HuH-7.5 (cell line): ENCODE measurements around the gene CD79A.
A peak's percentile ranks its signal among the peaks of the same experiment; 100 is the strongest.
"Not testable (repeated sequence)": the region's sequence is repeated elsewhere in the genome, so short reads cannot be mapped to it uniquely, and the experiment has no call there.

Experiments used
- DNase-seq: peaks from one replicate; pipeline ENCODE4 v3.0.0; 2011; ENCODE audit warnings: low spot score

Gene CD79A

DNA sequence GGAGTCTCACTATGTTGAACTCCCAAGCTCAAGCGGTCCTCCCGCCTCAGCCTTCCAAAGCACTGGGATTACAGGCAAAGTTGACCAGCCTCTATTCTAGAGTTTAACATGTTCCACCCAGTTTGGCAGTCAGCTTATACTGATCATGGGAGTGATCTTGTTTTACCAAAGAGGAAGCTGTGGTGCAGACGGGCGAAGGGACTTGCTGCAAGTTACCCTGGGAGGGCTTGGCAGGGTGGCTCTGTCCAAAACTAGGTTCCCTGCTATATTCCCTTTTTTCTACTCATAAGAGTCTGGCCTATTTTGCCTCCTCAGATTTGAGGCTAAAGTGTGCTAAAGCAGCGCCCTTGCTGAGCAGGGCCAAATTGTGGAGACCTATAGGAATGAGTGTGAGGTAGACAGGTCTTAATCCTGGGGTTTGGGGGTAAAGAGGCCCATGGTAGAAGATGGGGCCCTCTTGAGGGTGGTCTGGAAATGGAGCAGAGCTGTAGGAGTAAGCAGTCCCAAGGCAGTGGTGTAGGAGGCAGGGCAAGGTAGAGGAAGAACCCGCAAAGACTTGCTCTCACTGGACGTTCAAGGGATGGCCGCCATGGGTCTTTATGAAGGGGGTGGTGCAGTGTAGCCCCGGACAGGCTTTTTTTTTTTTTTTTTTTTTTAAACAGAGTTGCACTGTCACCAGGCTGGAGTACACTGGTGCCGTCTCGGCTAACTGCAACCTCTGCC lies 13.7 kb upstream of the CD79A start:
- no peak for DNase-seq

DNA sequence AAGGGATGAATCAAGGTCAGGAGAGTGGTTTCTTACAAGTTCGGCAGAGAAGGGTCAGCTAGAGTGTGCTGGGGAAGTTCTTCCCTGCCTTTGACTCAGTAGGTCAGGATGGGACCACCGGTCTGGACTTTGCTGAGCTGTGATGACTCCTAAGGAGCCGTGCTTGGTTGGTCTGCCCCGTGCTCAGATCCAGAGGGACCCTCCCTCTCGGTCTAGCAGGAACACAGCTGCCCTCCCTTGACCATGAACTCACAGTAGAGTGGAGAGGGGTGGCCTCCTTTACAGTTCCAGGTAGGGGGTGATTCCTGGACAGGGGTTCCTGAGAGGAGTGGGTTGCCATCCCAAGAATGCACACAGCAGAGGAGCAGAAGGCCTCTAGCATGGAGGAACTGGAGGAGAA lies 12.7 kb upstream of the CD79A start:
- no peak for DNase-seq

DNA sequence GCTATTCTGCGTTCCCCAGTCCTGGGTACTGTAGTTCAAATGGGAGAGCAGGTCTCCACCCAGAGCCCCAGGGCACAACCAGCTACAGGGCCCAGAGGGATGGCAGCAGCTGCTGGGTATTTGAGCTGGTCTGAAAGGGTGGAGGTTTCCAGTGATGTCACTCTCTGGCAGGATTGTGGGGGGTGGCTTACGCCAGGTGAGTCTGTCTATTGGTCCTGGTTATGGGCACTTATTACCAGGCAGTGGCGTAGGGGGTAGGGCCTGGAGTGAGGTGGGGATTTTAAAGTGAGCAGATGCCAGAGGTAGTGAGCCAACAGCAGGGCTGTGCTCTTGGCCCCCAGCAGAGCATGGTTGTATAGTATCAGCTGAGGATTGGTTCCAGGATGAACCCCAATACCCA lies 10.8 kb upstream of the CD79A start:
- DNase-seq, result no peak

DNA sequence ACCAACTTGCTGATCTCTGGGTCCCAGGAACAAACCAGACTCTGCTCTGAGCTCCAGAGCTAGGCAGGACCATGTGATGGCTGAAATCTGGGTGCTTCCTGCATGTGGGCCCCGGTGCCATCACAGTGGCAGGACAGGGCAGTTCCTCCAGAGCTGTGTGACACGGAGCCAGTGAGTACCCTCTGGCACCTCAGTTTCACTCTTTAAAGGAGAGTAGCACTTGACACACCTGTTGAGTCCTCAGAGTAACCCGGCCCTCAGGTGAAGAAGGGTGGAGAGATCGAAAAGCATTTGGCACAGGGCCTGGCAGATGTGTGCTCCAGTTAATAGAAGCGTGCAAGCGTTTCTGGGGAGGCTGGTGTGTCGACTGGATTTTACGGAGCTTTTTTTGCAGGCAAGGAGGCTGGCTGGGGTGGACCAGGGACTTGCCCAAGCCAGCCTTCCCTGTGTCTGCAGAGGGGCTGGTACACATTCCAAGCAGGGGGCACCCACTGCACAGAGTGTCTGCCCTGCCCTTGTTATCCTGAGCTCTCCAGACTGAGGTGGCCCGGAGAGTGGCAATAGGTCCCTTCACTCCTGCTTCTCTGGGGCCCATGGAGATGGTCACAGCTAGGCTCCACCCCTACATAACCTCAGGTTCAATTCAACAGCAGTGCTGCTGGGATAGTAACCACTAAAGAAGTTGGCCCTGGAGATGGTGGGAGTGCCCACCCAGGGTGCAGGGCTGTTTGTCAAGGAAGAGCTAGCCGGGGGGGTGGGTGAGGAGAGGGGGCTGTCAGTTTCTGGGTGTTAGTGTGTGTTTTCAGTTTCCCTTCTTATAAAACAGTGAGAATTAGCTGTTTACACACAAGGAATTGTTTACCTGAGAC lies 8.7 kb upstream of the CD79A start:
- DNase-seq, result no peak

DNA sequence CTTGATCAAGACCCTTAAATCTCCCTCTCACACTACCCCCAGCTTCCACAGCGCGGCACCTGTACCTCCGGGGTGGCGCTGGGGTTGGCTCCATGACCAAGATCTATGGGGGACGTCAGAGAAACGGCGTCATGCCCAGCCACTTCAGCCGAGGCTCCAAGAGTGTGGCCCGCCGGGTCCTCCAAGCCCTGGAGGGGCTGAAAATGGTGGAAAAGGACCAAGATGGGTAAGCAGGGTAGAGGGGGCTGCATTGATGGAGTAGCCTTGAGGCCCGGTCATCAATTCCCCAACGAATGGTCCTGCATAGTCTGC lies 8.1 kb upstream of the CD79A start:
- no peak for DNase-seq

DNA sequence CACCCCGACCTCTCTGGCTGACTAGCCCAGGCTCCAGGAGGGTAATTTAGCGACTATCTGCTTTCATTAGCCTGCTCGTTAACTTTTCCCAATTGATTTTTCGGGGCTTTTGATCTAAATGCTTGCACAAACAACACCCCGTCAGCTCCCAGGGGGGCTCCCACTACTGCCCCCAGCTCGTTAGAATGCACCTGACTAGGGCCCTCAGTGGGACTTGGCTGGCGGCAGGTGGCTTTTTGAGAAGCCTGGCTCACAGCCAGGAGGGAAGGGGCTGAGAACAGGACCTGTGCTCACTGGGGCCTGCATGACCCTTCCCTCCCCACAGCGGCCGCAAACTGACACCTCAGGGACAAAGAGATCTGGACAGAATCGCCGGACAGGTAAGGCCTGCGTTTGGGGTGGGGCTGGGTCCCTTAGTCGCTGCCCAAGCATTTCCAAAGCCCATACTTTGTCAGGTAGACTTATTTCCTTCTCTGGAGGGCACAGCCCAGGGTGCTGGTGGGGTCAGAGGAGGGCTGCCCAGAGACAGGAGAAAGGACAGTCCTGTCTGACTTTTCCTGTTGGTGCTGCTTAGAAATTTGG lies 7.6 kb upstream of the CD79A start:
- no peak for DNase-seq

DNA sequence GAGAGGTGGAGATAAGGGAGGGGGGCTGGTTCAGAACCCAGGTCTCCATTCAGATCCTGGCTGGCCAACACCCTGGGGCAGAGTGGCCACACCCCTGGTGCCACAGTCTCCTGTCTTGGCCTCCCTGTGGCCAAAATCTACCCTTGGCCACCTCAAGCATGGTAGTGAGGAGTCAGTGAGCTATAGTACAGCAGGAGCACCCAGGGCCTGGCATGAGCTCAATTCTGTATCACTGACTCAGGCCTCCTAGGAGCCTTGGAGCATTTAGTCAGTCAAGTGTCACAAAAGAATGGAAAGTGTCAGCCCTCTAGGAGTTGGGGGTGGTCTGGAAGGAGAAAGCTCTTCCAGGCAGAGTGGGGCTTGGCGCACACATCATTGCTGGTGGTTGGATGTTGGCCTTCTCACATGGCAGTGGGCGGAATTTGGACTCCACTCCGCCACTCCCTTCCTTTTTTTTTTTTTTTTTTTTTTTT lies 6.6 kb upstream of the CD79A start:
- no peak for DNase-seq

DNA sequence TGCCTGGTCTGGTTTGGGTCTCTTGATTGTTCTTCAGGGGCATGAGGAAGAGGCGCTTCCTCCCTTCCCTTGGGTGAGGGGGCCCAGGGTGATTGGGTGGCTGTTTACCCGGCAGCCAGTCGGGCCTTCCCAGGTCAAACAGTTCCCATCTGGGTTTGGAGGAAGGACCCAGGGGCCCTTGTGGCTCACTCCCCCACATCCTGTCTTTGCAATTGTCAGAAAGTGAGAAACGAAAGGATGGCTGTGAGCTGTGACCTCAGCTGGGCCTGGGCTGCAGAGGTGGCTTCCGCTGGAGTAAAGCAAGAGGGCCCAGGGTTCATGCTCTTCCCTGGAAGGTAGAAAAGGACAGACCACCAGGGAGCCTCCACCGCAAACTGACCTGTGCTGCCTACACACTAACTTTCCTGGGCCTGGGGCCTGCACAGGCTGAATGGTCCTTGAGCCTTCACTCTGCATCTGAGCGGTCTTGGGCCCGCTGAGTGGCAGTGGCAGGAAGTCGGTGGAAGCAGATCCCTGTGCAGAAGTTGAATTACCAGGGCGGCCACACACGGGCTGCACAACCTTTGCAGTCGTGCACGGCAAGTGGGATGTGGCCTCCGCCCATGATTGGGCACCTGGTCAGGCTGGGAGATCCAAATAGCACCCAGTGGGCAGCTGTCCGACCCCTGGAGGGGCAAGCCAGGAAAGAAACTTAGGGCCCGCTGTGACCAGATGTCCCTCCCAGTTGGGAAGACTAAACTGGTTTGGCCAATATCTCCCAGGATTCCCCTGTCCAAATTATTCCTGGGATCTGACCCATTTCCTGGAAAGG lies 5.3 kb upstream of the CD79A start:
- DNase-seq, result no peak

DNA sequence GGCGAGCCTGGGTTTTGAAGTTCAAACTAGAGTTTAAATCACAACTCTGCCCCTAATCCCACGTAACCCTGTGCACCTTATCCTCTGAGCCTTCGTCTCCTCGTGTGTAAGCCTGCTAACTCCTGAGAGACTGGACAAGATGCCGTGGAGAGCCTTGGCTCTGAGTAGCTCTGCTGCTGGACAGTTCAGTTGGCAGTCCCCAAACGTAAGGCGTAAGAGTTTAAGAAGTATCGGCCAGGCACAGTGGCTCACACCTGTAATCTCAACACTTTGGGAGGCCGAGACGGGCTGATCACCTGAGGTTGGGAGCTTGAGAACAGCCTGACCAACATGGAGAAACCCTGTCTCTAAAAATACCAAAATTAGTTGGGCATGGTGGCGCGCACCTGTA lies 4.7 kb upstream of the CD79A start:
- DNase-seq, result no peak

DNA sequence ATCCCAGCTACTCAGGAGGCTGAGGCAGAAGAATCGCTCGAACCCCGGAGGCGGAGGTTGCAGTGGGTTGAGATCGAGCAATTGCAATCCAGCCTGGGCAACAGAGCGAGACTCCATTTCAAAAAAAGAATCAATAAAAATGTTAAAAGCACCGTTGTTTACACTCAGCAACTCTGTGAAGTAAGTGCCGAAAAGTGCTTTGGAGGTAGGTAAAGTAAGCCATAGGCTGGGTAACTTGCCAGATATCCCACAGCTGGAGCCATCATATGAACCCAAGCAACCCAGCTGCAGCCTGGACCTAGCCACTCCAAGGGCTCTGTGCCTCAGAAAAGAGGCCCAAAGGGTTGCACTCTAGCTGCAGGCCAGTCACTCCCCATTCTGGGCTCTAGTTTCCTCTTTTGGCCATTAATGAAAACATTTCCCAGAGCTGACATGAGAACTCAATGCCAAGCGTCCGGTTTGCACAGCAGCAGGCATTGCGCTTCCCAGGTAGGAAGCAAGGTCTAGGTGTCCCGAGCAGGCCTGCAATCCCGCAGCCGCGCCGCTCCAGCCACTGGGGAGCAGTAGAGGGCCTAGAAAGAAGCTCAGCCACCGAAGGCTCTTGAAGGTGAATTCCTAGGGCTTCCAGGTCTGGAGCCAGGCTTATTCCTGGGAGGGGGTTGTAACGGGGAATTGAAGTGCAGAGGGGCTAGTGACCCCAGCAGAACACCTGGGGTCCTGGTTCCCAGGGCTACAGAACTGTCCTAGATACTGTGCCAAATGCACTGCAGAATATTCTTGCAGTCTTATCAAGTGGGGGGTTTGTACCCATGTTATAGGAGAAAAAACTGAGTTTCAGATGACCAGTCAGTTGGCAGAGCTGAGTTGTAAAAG lies 4.1 kb upstream of the CD79A start:
- peak; percentile 76 for DNase-seq

DNA sequence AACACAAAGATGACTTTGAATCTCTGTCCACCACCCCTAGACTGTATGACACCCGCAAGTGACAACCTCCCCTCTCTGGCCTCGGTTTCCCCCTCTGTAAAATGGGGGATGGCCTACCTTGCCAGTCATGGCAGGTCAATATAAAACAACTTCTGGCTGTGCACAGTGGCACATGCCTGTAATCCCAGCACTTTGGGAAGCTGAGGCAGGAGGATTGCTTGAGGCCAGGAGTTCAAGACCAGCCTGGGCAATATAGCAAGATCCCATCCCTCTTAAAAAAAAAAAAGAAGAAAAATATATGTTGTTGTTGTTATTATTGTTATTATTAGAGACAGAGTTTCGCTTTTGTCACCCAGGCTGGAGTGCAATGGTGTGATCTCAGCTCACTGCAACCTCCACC lies 1.1 kb upstream of the CD79A start:
- not testable (repeated sequence) for DNase-seq

DNA sequence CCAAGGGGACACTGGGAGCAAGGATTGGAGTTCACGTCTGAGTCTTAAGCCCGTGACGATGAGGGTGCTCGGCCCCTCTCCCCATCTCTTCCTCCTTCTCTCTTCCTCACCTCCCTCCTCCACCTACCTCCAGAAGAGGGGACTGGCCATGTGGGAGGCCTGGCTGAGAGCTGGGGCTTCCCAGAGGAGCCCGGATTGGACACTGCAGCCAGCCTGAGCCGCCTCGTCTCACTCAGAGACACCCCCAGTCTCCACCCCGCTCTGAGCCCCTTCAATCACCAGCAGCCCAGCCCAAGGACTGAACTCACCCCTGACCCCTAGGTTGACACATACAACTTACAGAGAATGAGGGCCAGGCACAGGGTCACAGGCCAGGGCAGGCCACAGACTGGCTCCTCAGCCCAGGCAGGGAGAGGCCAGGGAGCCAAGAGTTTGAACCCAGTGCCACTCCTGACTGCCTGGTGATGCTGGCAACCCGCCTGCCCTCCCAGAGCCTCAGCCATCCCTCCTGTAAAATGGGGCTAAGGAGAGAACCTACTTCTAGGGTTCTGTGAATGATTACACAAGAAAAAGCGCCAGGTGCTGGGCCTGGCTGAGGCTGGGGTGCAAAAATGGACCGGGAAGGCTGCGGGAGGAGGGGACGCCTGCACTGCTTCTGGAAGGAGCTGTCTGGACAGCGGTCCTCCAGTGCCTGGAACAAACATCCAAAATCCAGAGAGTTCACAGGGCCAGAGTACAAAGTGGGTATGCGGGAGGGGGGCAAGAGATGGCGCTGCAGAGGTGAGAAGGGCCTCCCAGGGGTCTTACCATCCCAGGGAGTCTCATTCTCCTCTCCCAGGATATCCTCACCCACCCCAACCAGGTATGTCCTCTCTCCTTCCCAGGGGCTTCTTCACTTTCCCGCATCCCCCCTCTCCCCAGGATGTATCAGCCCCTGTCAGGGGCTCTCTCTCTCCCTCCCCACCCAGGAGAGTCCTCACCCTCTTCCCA lies 1.1 kb downstream of the CD79A start:
- DNase-seq, result no peak

DNA sequence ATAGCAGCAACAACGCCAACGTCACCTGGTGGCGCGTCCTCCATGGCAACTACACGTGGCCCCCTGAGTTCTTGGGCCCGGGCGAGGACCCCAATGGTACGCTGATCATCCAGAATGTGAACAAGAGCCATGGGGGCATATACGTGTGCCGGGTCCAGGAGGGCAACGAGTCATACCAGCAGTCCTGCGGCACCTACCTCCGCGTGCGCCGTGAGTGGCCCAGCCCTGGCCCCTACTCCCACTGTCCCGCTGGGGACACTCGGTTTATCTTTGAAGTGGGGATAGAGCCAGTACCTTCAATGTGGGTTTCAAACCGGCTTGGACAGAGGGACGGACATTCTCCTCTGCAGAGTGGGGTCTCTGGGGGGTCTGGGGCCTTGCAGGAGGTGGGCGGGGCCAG lies 2.0 kb downstream of the CD79A start:
- no peak for DNase-seq

DNA sequence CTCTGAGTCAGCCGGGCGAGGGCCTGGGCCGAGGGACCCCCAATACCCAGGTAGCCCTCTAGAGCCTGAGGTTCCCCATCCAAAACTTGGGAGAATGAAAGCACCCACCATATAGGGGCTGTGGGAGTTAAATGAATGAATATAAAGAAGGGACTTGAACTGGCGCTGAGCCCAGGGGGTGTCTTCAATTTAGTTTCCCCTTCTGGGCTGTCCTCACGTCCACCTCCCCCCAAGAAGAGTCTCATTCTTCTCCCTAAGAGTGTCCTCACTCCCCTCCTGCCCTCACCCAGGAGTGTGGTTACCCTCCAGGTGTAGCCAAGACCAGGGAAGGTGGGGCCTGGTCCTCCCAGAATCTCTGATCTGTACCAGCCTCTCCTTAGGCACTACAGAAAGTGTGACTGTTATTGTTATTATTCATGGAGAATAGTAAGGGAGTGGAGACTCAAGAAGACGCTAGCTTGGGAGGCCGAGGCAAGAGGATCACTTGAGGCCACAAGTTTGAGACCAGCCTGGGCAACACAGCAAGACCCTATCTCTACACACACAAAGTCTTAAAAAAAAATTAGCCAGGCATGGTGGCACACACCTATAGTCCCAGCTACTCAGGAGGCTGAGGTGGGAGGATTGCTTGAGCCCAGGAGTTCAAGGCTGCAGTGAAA lies 2.7 kb downstream of the CD79A start:
- no peak for DNase-seq

DNA sequence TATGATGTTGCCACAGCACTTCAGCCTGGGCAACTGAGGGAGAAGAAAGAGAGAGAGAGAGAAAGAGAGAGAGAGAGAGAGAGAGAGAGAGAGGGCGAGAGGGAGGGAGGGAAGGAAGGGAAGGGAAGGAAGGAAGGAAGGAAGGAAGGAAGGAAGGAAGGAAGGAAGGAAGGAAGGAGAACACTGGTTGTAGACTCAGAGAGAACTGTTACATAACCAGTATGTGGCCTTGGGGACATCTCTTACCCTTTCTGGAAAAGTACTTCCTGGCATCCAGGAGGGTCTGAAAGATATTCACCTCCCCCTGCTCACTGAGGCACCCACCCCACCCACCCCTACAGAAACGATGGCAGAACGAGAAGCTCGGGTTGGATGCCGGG lies 3.2 kb downstream of the CD79A start:
- DNase-seq, result no peak

DNA sequence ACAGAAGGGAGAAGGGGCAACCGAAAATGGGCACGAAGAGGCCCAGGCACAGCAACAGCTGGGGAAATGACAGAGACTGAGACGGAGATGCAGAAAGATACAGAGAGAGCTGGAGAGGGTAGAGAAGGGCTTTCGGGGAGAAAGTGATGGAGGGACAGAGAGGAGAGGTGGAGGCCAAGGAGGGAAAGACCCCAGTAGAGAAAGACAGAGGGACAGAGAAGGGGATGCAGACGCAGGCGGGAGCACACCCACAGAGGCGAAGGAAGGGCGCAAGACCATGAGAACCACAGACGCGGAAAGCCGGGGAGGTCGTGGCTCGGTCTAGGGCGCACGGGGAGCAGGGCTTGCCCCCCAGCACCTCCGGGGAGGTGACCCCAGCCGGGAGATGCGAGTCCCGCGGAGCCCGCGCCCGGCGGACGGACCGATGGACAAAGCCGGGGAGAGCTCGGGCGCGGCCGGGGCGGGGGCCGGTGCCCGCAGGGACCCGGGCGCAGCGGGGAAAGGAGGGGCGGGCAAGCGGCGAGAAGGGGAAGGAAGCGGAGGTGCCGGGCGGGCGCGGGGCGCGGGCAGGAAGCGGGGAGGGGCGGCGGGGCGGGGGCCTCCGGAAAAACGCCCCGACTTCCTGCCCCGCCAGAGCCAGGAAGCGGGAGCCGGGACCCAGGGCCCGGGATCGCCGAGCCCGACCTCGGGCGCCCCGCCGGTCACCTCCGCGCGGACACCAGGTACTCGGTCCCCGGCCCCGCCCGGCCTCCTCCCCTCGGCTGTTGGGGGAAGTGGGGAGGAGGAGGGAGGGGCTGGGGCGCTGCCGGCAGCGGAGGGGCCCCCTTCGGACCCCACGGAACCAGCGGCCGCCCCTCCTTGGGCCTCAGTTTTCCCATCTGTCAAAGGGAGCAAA lies 5.7 kb downstream of the CD79A start, which contains the start of gene ARHGEF1:
TSS of gene ARHGEF1 (plus strand) at position 617 of the 895 bp plus-strand sequence. CDS start 4,899 bp downstream, outside the sequence.
- peak; percentile 78 for DNase-seq

DNA sequence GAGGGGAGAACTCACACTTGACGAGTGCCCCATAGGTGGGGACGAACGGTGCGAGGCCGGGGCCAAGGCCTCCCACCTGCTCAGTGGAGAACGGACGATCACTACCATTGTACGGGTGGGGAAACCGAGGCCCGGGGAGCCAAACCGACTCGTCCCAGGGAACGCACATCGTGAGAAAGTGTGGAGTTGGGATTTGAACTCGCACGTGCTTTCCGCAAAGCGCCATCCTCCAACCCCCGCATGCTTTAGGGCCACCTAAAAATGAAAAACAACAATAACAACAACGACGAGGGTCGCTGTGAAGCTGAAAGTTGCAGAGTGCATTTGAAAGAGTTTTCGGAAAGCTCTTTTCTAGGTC lies 6.4 kb downstream of the CD79A start:
- no peak for DNase-seq
